Esophagus muscularis mucosa (tissue), 4 donors: ENCODE data around the gene ANP32A. TPM values are rescaled to one million over a fixed set of nuclear protein-coding genes. Genes with fewer than 3 reads are reported as not detected.

Source experiments
- DNase-seq: peaks from one replicate; pipeline ENCODE4 v3.0.0-alpha.2; 2017; ENCODE audit errors: extremely low spot score
- H3K27ac ChIP-seq, 4 donors: fragments of 200-600 bp; sonication (generic); replicated peaks in 1 of 4; 1 replicate in 3 of 4; 2 replicates in 1 of 4; pipeline ENCODE4 v1.5.1; 2016 to 2019; ENCODE audit warnings: mild to moderate bottlenecking in 1 of 4
- H3K27me3 ChIP-seq, 4 donors: fragments of 200-600 bp; sonication (generic); one replicate each; pipeline versions ENCODE4 v1.5.1 to v1.6.0; 2016 to 2019
- H3K36me3 ChIP-seq, 4 donors: fragments of 200-600 bp; sonication (generic); one replicate each; pipeline ENCODE4 v1.5.1; 2016 to 2019
- H3K4me1 ChIP-seq, 4 donors: fragments of 200-600 bp; sonication (generic); one replicate each; pipeline ENCODE4 v1.5.1; 2016 to 2019
- H3K4me3 ChIP-seq, 4 donors: fragments of 200-600 bp; sonication (generic); 1 replicate in 2 of 4; 2 replicates in 2 of 4; pipeline ENCODE4 v1.5.1; 2016 to 2019; ENCODE audit warnings: mild to moderate bottlenecking in 4 of 4, moderate library complexity in 1 of 4
- H3K9me3 ChIP-seq, 4 donors: fragments of 200-600 bp; sonication (generic); 1 replicate in 3 of 4; 2 replicates in 1 of 4; pipeline ENCODE4 v1.5.1; 2016 to 2019
- EP300 ChIP-seq: sonication (generic); formaldehyde crosslinking; IDR thresholded peaks from one replicate; pipeline ENCODE4 v1.6.1; 2017; ENCODE audit warnings: antibody characterized with exemption
- POLR2A ChIP-seq: fragments of 450-650 bp; IDR thresholded peaks from one replicate; pipeline ENCODE4 v1.6.1; 2017; ENCODE audit warnings: antibody characterized with exemption, moderate library complexity, mild to moderate bottlenecking, low read depth
- POLR2AphosphoS5 ChIP-seq, 2 donors: sonication (generic); formaldehyde crosslinking; IDR thresholded peaks; one replicate each; pipeline ENCODE4 v1.6.1; 2017; ENCODE audit warnings: antibody characterized with exemption in 2 of 2
- WGBS: methylation state at CpG from one replicate; pipeline ENCODE4 v1.1.5; 2018; 5-methylcytosine and 5-hydroxymethylcytosine counted together
- intact Hi-C: fragments of 100-400 bp; cut with DNase I; formaldehyde crosslinking; loops from one replicate; pipeline ENCODE4 v1.15.1; 2023
- total RNA-seq, 4 donors: library from RNA; depleted of rRNA; stranded (reverse); fragments of >200 nt; gene quantifications; one replicate each; pipeline versions ENCODE4 v1.1.0 to v1.2.1, GENCODE V29; 2016
- TF ChIP-seq, protein P1 (sequence below), 3 experiments: fragments of 200-600 bp in 2 of 3; fragments of 450-650 bp in 1 of 3; sonication (generic) in 2 of 3; IDR thresholded peaks; one replicate each; pipeline ENCODE4 v1.5.1; 2017 to 2019; ENCODE audit warnings: antibody characterized with exemption in 3 of 3, mild to moderate bottlenecking in 2 of 3, moderate library complexity in 1 of 3

ANP32A gene
- total RNA-seq, 4 donors from 2014 or later = 35.3 to 64.1 (median 51.1) TPM

DNA sequence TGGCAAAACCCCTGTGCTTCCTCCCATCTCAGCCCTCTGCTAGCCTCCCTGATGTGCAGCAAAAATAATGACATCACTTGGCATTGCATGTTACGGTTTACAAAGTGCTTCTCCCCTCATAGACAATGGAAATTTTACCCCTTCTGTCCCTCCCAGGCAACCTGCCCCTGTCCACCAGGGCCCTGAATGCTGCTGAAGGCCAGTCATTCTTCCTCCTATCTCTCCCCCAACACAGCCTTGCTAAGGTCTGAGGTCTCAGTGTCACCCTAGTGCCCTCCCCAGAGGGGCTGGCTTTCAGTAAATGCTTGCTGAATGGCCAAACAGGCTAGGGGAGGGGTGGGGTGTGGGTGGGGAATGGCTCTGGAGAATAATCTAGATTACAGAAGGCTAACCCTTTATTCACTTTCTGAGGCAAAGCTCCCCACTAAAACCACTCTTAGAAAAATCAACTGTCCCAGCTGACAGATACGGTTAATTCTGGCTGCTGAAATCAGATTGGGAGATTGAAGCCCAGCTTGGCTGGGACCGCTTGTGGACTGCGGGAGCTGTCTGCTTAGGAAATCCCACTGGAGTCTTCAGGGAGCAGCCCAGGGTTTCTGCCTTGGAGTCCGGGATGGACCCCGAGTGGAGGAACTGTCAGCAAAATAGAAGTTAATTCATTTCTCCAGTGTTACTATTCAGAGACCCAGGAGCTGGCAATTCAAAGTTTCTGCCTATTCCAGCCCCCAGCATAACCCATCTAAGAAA lies 22.9 kb downstream of the ANP32A start:
- Histone ChIP-seq H3K4me3 (no peak overlapping the region), H3K4me1 (peaks cover 66 to 90% (median 75%) of the 10 kb centered on the region in 4 donors), H3K36me3 (no peaks in the 10 kb centered on the region), H3K9me3 (no peaks in the 10 kb centered on the region), H3K27ac (peak overlapping the region in 2 of 4 donors; percentile 14 to 39), H3K27me3 (no peaks in the 10 kb centered on the region)
- WGBS = 68% methylated on average over 5 of the region's 6 CpGs
- intact Hi-C loops = no loop called here
- no peak for DNase-seq
- TF ChIP-seq POLR2A = no peak
- TF ChIP-seq, protein P1, sequence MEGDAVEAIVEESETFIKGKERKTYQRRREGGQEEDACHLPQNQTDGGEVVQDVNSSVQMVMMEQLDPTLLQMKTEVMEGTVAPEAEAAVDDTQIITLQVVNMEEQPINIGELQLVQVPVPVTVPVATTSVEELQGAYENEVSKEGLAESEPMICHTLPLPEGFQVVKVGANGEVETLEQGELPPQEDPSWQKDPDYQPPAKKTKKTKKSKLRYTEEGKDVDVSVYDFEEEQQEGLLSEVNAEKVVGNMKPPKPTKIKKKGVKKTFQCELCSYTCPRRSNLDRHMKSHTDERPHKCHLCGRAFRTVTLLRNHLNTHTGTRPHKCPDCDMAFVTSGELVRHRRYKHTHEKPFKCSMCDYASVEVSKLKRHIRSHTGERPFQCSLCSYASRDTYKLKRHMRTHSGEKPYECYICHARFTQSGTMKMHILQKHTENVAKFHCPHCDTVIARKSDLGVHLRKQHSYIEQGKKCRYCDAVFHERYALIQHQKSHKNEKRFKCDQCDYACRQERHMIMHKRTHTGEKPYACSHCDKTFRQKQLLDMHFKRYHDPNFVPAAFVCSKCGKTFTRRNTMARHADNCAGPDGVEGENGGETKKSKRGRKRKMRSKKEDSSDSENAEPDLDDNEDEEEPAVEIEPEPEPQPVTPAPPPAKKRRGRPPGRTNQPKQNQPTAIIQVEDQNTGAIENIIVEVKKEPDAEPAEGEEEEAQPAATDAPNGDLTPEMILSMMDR (IDR thresholded peaks at IDR 0.05) = no peak
- no peak for TF ChIP-seq EP300
- TF ChIP-seq POLR2AphosphoS5 (IDR thresholded peaks at IDR 0.05) = no peak

GRCh38 chr15:68797191-68797590 lies 23.5 kb downstream of the ANP32A start:
- Histone ChIP-seq H3K36me3 (no peaks in the 10 kb centered on the region), H3K27me3 (no peaks in the 10 kb centered on the region), H3K9me3 (no peaks in the 10 kb centered on the region), H3K4me3 (no peak overlapping the region), H3K4me1 (peaks cover 72 to 95% (median 78%) of the 10 kb centered on the region in 4 donors), H3K27ac (no peak overlapping the region)
- TF ChIP-seq, protein P1 (IDR thresholded peaks at IDR 0.05) = no peak
- TF ChIP-seq POLR2A (no peak), POLR2AphosphoS5 (IDR thresholded peaks at IDR 0.05) (no peak), EP300 (no peak)
- intact Hi-C loops = no loop called here
- no peak for DNase-seq
- 45% methylated on average over 3 of the region's 3 CpGs for WGBS

DNA sequence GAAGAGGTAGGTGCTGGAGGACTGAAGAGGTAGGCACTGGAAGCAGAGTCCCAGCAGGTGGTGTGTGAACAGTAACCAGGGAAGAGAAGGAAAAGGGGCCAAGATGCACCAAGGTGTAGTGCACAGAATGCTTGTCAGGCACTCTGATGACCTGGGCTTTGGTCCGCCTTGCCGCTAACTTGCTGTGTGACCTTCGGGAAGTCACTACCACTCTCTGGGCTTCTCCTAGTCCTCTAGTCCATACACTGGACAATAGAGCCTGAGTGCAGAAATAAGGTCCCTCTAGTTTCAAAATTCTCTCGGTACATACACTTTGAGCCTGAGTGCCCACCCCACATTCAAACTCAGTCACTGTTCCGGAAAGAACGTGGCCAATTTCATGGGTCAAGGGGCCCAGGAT lies 24.1 kb downstream of the ANP32A start:
- TF ChIP-seq, protein P1 (IDR thresholded peaks at IDR 0.05) = no peak
- no peak for TF ChIP-seq EP300
- no peak for TF ChIP-seq POLR2AphosphoS5 (IDR thresholded peaks at IDR 0.05)
- no peak for TF ChIP-seq POLR2A
- intact Hi-C loops = no loop called here
- 98% methylated on average over 6 of the region's 6 CpGs for WGBS
- DNase-seq = no peak
- Histone ChIP-seq H3K27ac (peak overlapping the region in 1 of 4 donors; percentile 76), H3K4me1 (peaks cover 73 to 95% (median 80%) of the 10 kb centered on the region in 4 donors), H3K27me3 (no peaks in the 10 kb centered on the region), H3K36me3 (no peaks in the 10 kb centered on the region), H3K4me3 (no peak overlapping the region), H3K9me3 (no peaks in the 10 kb centered on the region)

GRCh38 chr15:68795298-68795848 lies 25.3 kb downstream of the ANP32A start:
- H3K27me3 ChIP-seq = no peaks in the 10 kb centered on the region
- H3K36me3 ChIP-seq = no peaks in the 10 kb centered on the region
- DNase-seq = peak; percentile 94
- H3K27ac ChIP-seq = peak overlapping the region; percentile 7 to 76 (median 64)
- H3K9me3 ChIP-seq = no peaks in the 10 kb centered on the region
- 15% methylated on average over 19 of the region's 20 CpGs for WGBS
- peaks cover 84 to 99% (median 88%) of the 10 kb centered on the region in 4 donors for H3K4me1 ChIP-seq
- intact Hi-C loops = no loop called here
- H3K4me3 ChIP-seq = peak overlapping the region; percentile 9 to 30 (median 26)
- TF ChIP-seq POLR2A (no peak), POLR2AphosphoS5 (IDR thresholded peaks at IDR 0.05) (peak; percentile 55 to 82)

- TF ChIP-seq POLR2AphosphoS5 (IDR thresholded peaks at IDR 0.05) = no peak
- TF ChIP-seq EP300 = no peak
- TF ChIP-seq, protein P1 (IDR thresholded peaks at IDR 0.05) = no peak
- TF ChIP-seq POLR2A = no peak
- H3K4me1 ChIP-seq = peaks cover 89 to 99% (median 91%) of the 10 kb centered on the region in 4 donors
- peak overlapping the region; percentile 9 to 30 (median 26) for H3K4me3 ChIP-seq
- 35% methylated on average over 5 of the region's 5 CpGs for WGBS
- H3K36me3 ChIP-seq = no peaks in the 10 kb centered on the region
- intact Hi-C loops = no loop called here
- no peaks in the 10 kb centered on the region for H3K9me3 ChIP-seq
- DNase-seq = no peak
- H3K27ac ChIP-seq = peak overlapping the region; percentile 7 to 76 (median 64)
- no peaks in the 10 kb centered on the region for H3K27me3 ChIP-seq
Observed at GRCh38 chr15:68794863-68795262, 25.8 kb downstream of the ANP32A start.
